Spinal cord (tissue), 10 donors: ENCODE data around the gene CORO1C. TPM values are rescaled to one million over a fixed set of nuclear protein-coding genes. Genes with fewer than 3 reads are reported as not detected.

Experiments
- DNase-seq, 6 donors: peaks; one replicate each; pipeline versions ENCODE4 v3.0.0 to v3.0.0-alpha.2; 2013 to 2015; ENCODE audit warnings: low spot score in 6 of 6, low read depth in 4 of 6
- H3K27ac ChIP-seq: one replicate; pipeline ENCODE4 v1.5.1; 2013; ENCODE audit warnings: low read depth, low read length, control low read depth
- H3K27me3 ChIP-seq: one replicate; pipeline ENCODE4 v1.6.1; 2013; ENCODE audit warnings: low read length; ENCODE audit not compliant: control insufficient read depth, insufficient read depth
- H3K36me3 ChIP-seq: one replicate; pipeline ENCODE4 v1.6.1; 2013; ENCODE audit warnings: low read length; ENCODE audit not compliant: control insufficient read depth, insufficient read depth
- H3K4me1 ChIP-seq: one replicate; pipeline ENCODE4 v1.6.1; 2013; ENCODE audit warnings: low read length; ENCODE audit not compliant: control insufficient read depth, insufficient read depth
- H3K4me3 ChIP-seq: one replicate; pipeline ENCODE4 v1.5.1; 2013; ENCODE audit warnings: low read depth, low read length, control low read depth
- H3K9me3 ChIP-seq: one replicate; pipeline ENCODE4 v1.6.1; 2013; ENCODE audit warnings: low read length; ENCODE audit not compliant: control insufficient read depth, insufficient read depth
- WGBS: methylation state at CpG from one replicate; pipeline ENCODE4 v1.1.5; 2013; ENCODE audit warnings: missing lambda C conversion rate; ENCODE audit not compliant: insufficient coverage; 5-methylcytosine and 5-hydroxymethylcytosine counted together
- polyA plus RNA-seq, 2 donors: library from polyadenylated mRNA; unstranded; fragments of 120-200 nt; gene quantifications; one replicate each; pipeline ENCODE4 v1.2.1, GENCODE V29; 2013; ENCODE audit not compliant: insufficient read length in 2 of 2
- total RNA-seq, 2 donors: library from RNA; depleted of rRNA in 1 of 2; stranded (reverse); fragments of 120-200 nt in 1 of 2; fragments of >200 nt in 1 of 2; gene quantifications; one replicate each; pipeline versions ENCODE4 v1.2.3 to v1.2.4, GENCODE V29; 2013 to 2014
- donor health status: healthy.

CORO1C gene
- total and polyA plus RNA-seq, 4 donors = 66.1 to 133 (median 89.6) TPM

DNA sequence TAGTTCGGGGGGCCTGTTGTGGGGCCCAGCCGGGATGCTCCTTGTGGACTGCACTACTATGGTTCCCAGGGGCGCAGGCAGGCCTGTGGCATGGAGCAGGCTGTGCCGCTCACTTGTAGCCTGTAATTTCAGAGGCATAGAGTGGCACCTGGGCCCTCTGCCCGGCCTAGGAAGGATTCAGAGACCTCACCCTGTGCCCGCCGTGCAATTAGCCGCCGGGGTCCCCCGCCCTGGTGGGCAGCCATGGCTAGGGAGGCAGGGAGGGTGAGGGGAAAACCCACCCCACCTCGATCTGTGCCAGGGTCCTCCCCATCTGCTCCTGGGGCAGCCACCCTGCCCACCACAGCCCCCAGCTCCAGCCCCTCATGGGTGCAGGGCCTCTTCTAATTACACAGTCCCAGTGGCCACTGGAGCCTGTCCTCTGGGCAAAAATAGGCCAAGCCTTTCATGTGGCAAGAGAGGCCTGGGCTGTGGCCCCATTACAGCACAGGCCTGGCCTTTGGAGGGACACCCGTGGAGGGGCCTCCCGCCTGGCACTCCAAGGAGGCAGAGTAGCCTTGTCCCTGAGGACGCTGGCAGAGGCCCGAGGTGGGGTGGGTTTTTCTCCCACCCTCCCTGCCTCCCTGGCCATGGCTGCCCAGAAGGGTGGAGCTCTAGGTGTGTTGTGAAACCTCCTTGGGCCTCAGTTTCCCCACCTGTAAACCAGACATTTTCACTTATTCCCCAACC is 128.2 kb downstream of the CORO1C start:
- peaks cover 8% of the 10 kb centered on the region for H3K4me1 ChIP-seq
- 95% methylated on average over 7 of the region's 15 CpGs for WGBS
- no peaks in the 10 kb centered on the region for H3K27me3 ChIP-seq
- H3K9me3 ChIP-seq = no peaks in the 10 kb centered on the region
- H3K27ac ChIP-seq = no peak overlapping the region
- H3K36me3 ChIP-seq = no peaks in the 10 kb centered on the region
- DNase-seq = no peak
- H3K4me3 ChIP-seq = no peak overlapping the region

GRCh38 chr12:108602209-108602705 is 129.1 kb downstream of the CORO1C start:
- H3K4me1 ChIP-seq = peaks cover 9% of the 10 kb centered on the region
- H3K4me3 ChIP-seq = no peak overlapping the region
- H3K9me3 ChIP-seq = no peaks in the 10 kb centered on the region
- no peak overlapping the region for H3K27ac ChIP-seq
- WGBS = 98% methylated on average over 7 of the region's 9 CpGs
- no peaks in the 10 kb centered on the region for H3K36me3 ChIP-seq
- no peaks in the 10 kb centered on the region for H3K27me3 ChIP-seq
- DNase-seq = no peak

DNA sequence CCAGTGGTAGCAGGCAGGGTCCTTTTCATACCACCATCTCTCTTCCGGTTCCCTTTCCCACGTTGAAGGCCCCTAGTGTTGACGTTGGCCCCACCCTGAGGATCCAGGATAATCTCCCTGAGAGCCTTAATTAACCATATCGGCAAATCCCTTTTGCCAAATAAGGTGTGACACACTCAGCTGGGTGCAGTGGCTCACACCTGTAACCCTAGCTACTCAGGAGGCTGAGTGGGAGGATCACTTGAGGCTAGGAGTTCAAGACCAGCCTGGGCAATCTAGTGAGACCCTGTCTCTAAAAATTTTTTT is 130.7 kb downstream of the CORO1C start:
- H3K9me3 ChIP-seq = no peaks in the 10 kb centered on the region
- H3K27me3 ChIP-seq = no peaks in the 10 kb centered on the region
- no peak for DNase-seq
- H3K36me3 ChIP-seq = no peaks in the 10 kb centered on the region
- H3K4me1 ChIP-seq = peaks cover 5% of the 10 kb centered on the region
- no peak overlapping the region for H3K27ac ChIP-seq
- H3K4me3 ChIP-seq = no peak overlapping the region
- 50% methylated on average over 3 of the region's 4 CpGs for WGBS

DNA sequence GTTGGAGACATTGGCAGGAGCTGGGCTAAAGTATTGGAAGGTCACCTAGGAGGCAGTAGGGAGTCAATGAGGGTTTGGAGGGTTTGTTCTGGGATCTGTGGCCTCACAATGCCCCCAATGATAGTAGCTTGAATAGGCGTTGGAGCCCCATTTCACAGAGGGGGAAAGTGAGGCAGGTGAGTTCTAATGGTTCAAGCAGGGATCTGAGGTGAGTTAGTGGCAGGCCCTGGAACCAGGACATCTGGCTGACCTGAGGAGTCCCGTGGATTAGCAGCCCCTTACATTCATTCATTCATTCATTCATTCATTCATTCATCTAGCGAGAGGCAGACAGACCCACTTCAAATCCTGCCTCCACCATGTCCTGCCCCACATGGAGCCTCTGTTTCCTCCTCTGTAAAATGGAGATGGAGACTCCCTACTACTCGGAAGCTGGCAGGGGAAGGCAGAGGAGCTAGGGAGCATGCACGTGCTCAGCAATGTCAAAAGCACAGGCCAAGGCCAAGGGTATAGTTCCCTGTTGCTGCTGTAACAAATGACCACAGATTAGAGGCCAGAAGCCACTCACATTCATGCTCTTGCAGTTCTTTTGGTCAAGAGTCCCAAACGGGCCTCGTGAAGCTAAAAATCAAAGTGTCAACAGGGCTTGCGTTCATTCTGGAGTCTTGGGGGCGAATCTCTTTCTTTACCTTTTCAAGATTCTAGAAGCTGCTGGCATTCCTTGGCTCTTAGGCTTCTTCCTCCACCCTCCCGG is 131.2 kb downstream of the CORO1C start:
- H3K4me3 ChIP-seq = no peak overlapping the region
- peaks cover 5% of the 10 kb centered on the region for H3K4me1 ChIP-seq
- no peaks in the 10 kb centered on the region for H3K27me3 ChIP-seq
- H3K36me3 ChIP-seq = no peaks in the 10 kb centered on the region
- DNase-seq = no peak
- no peak overlapping the region for H3K27ac ChIP-seq
- no peaks in the 10 kb centered on the region for H3K9me3 ChIP-seq
- WGBS = 73% methylated on average over 7 of the region's 10 CpGs

GRCh38 chr12:108599541-108599940 is 131.8 kb downstream of the CORO1C start:
- no peak overlapping the region for H3K4me3 ChIP-seq
- H3K36me3 ChIP-seq = no peaks in the 10 kb centered on the region
- no peaks in the 10 kb centered on the region for H3K9me3 ChIP-seq
- no peak overlapping the region for H3K27ac ChIP-seq
- H3K27me3 ChIP-seq = no peaks in the 10 kb centered on the region
- no peak for DNase-seq
- peaks cover 5% of the 10 kb centered on the region for H3K4me1 ChIP-seq
- 91% methylated on average over 4 of the region's 6 CpGs for WGBS

DNA sequence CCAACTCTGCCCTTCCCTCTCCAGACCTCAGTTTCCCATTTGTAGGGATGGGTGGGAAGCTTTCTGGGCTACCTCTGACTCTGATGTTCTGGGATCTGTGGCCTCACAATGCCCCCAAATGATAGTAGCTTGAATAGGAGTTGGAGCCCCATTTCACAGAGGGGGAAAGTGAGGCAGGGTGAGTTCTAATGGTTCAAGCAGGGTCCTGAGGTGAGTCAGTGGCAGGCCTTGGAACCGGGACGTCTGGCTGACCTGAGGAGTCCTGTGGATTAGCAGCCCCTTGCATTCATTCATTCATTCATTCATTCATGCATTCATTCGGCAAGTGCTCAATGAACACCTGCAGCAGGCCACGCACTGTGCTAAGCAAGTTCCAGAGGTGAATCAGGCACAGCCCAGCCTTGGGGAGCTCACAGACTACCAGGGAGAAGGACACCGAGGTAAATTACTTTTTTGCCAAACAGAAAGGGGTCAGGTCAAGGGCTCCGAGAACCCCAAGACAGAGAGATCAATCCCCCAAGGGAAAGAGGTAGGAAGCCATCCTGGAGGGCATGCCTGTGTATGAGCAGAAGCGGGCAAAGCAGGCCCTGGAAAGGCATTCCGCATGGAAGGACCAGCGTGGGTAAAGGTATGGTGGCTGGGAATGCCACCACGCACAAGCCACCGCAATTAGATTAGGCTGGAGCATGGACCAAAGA is 132.6 kb downstream of the CORO1C start:
- no peaks in the 10 kb centered on the region for H3K27me3 ChIP-seq
- peaks cover 5% of the 10 kb centered on the region for H3K4me1 ChIP-seq
- DNase-seq = no peak
- H3K9me3 ChIP-seq = no peaks in the 10 kb centered on the region
- no peaks in the 10 kb centered on the region for H3K36me3 ChIP-seq
- no peak overlapping the region for H3K27ac ChIP-seq
- H3K4me3 ChIP-seq = no peak overlapping the region
- 89% methylated on average over 11 of the region's 11 CpGs for WGBS

- Histone ChIP-seq H3K4me3 (peak within 1 kb of the TSS; percentile 31), H3K27me3 (no peaks in the 10 kb centered on the region)
- peak in 1 of 6 donors; percentile 43 for DNase-seq
Measured at GRCh38 chr12:108597559-108598471, 133.5 kb downstream of the CORO1C start, which contains the start of gene TMEM119. TSS of gene TMEM119 (minus strand) at chr12:108598084. CDS start at chr12:108592383, 5,701 bp downstream.

DNA sequence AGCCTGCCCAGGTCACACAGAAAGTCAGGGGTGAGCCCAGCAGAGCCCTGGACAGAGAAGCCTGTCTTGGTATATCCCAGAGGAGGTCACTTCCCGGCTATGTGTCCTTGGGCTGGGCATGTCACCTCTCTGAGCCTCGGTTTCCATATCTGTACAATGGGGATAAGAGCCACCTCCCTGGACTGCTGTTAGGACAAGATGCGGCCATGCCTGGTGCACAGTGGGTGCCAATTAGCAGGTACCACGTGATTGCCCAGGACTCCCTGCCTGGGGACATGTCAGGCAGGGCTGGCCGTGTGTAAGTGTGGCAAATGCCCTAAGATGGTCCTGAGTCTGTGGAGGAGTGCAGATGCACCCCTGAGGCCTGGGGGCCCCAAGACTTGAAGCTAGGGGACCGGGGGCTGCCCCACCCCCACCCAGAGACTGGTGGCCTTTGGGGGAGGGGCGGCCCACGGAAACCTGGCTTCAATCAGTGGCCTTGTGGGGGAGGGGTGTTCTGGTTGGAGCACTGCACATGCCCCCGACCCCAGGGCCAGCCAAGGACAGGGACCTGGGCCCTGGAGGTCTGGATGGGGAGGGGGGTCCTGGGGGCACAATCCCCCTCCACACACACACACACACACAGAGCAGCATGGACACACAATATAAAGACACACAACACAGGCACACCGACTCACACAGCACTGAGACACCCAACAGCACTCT is 134.3 kb downstream of the CORO1C start:
- Histone ChIP-seq H3K9me3 (no peaks in the 10 kb centered on the region), H3K4me3 (peak overlapping the region; percentile 31), H3K27ac (no peak overlapping the region), H3K36me3 (no peaks in the 10 kb centered on the region), H3K4me1 (peaks cover 9% of the 10 kb centered on the region), H3K27me3 (no peaks in the 10 kb centered on the region)
- no peak for DNase-seq
- 67% methylated on average over 6 of the region's 10 CpGs for WGBS

More at GRCh38 chr12:108597559-108598471, 133.5 kb downstream of the CORO1C start, which contains the start of gene TMEM119:
- WGBS = 45% methylated on average over 14 of the region's 27 CpGs
- H3K36me3 ChIP-seq = no peaks in the 10 kb centered on the region
- H3K9me3 ChIP-seq = no peaks in the 10 kb centered on the region
- H3K27ac ChIP-seq = peak within 1 kb of the TSS; percentile 10
- H3K4me1 ChIP-seq = peaks cover 9% of the 10 kb centered on the region
